Stimulated activated CD8-positive, alpha-beta memory T cell treated with anti-CD3 and anti-CD28 coated beads, Interleukin-15, amount 100 ng/mL, for 1 hour (primary cell): Measurements from ENCODE around the gene SERPINA3.

Source experiments
- DNase-seq: peaks from one replicate; pipeline ENCODE4 v3.0.0-alpha.2; 2020; ENCODE audit warnings: low read depth

Gene SERPINA3

GRCh38 chr14:94613720-94614644, 1.8 kb downstream of the SERPINA3 start:
- DNase-seq, result no peak

DNA sequence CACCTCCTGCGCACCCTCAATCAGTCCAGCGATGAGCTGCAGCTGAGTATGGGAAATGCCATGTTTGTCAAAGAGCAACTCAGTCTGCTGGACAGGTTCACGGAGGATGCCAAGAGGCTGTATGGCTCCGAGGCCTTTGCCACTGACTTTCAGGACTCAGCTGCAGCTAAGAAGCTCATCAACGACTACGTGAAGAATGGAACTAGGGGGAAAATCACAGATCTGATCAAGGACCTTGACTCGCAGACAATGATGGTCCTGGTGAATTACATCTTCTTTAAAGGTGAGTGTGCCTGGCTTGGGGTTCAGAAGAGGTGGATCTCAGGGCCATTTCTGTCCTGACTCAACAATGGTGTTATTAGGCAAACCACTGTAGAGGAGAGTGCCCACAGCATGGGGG, 2.6 kb downstream of the SERPINA3 start:
- DNase-seq, result no peak

GRCh38 chr14:94615254-94615653, 3.1 kb downstream of the SERPINA3 start:
- no peak for DNase-seq

GRCh38 chr14:94615823-94616570, 3.8 kb downstream of the SERPINA3 start:
- DNase-seq, result no peak

GRCh38 chr14:94617366-94617941, 5.3 kb downstream of the SERPINA3 start:
- DNase-seq, result no peak

- no peak for DNase-seq
Measured at GRCh38 chr14:94617988-94618822, 6.0 kb downstream of the SERPINA3 start.

DNA sequence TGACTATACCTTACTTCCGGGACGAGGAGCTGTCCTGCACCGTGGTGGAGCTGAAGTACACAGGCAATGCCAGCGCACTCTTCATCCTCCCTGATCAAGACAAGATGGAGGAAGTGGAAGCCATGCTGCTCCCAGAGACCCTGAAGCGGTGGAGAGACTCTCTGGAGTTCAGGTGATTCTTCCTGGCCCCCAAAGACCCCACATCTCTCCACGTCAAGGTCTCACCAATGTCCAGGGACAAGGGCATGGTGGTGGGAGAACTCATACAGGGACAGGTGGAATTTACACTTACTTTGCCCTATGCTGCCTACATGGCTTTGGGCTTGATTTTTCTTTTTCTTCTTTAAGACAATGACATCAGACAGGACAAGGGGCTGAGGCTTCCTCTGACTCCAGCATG, 7.1 kb downstream of the SERPINA3 start:
- DNase-seq, result no peak

DNA sequence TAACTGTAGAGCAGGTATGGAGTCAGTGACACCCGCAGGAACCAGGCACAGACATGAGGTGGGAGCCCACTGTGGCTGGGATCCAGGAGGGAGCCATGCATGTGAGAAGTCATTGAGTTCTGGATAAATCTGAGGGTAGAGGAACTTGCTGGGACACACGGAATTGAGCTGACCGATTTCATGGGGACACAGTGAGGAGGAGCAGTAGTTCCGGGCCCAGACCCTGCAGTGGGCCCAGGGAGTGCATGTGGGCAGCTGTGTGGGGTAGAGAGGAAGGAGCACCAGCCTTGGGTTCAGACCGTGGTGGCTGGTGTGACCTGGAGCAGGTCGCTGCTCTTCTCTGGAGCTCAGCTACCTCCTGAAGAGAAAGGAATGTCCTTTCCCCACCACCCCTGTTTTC, 8.4 kb downstream of the SERPINA3 start:
- DNase-seq, result no peak

DNA sequence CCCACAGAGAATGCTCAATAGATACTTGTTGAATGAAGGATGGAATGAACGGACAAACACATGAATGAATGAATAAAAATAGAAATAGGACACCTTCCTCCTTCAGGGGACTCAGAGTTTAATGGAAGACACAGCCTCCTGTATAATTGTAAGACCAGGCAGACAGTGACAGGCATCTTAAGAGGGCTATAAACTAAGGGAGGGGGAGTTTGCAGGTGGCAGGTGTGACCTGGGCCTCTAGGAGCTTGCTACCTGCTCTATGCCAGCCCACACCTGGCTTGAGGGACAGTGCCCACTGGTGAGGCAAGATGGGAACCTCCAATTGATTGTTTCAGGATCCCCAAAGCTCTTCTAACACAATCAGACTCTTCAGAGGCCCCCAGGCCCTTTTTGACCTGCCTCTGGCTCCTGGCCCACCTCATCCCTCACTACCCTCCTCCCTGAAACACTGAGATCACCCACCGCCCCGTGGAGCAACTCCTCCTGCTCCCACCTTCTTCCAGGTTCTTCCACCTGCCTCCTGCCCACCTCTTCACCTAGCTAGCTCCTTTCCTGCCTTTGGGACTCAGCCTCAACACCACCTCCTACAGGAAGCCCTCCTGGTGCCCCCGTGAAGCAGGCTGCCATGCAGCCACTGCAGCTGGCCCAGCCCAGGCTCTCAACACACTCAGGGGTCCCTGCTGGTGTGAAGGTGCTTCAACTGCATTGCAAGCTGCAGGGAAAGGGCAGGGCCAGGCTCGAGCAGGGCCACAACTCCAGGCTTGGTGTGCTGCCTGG, 9.4 kb downstream of the SERPINA3 start:
- DNase-seq, result no peak

DNA sequence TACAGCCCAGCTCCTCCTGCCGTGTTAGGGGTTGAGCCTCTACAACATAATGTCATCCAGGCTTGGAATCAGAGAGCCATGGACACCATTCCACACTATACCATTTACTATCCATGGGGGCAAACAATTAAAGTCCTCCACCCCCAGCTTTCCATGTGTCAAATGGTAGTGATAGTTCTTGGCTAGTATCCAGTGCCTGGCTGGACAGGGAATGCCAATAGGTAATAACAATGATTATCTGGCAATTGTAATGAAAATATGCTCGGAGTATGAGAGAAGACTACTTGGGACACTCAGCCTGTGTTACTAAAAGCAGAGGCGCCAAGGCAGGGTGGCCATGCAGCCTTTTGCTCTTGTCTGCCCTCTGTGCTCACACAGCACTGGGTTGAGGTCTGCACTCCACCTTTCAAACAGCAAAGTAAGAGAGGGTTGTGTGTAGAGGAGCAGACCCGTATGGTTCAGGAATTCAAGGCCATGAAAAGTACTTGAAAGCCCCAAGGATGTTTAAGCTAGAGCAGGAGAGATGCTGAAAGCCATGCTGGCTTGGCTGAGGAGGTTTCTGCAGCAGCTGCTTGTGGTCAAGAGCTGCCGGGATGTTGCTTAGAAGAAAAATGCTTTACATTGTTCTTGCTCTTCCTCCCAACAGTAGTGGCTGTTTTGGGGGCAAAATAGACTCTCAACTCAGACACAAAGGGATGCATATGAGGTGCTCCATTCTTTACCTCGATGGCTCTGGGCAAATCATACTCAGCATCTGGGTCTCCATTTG, 10.6 kb downstream of the SERPINA3 start:
- DNase-seq, result no peak

- DNase-seq, result no peak
Measured at GRCh38 chr14:94623422-94623809, 11.2 kb downstream of the SERPINA3 start.

- DNase-seq, result no peak
Measured at GRCh38 chr14:94623856-94624499, 11.8 kb downstream of the SERPINA3 start.

GRCh38 chr14:94624537-94625352, 12.6 kb downstream of the SERPINA3 start:
- DNase-seq, result no peak

- no peak for DNase-seq
Measured at GRCh38 chr14:94625353-94625635, 13.1 kb downstream of the SERPINA3 start.

DNA sequence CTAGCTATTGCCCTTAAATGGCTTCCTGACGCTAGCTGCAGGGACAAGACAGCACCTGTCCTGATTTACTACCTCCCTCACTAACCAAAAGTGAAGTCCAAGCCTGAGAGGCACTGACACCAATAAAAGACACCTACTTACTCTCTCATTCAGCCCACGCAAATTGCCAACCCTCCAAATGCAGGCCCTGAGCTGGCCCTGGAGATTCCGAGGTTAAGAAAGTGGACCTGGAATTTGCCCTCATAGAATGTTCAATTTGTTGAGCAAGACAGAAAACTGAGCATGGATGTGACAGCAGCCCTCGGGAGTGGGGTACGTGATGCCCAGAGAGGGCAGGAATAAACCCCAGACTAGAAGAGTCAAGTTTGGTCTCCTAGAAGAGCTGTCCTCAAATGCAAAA, 16.4 kb downstream of the SERPINA3 start:
- no peak for DNase-seq

GRCh38 chr14:94630396-94630795, 18.2 kb downstream of the SERPINA3 start:
- no peak for DNase-seq

DNA sequence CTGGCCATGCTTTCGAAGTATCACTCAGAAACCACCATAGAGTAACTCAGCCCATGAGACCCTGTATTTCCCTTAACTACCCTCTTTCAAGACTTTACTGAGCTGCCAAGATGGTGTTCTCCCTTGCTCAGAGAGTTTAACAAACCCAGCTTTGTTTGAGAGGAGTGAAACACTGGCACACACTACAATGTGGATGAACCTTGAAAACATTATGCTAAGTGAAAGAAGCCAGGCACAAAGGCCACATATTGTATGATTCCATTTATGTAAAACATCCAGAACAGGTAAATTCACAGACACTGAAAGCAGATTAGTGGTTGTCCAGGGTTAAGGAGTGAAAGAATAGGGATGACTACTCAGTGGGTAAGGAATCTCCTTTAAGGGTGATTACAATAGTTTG, 18.9 kb downstream of the SERPINA3 start:
- DNase-seq, result no peak

DNA sequence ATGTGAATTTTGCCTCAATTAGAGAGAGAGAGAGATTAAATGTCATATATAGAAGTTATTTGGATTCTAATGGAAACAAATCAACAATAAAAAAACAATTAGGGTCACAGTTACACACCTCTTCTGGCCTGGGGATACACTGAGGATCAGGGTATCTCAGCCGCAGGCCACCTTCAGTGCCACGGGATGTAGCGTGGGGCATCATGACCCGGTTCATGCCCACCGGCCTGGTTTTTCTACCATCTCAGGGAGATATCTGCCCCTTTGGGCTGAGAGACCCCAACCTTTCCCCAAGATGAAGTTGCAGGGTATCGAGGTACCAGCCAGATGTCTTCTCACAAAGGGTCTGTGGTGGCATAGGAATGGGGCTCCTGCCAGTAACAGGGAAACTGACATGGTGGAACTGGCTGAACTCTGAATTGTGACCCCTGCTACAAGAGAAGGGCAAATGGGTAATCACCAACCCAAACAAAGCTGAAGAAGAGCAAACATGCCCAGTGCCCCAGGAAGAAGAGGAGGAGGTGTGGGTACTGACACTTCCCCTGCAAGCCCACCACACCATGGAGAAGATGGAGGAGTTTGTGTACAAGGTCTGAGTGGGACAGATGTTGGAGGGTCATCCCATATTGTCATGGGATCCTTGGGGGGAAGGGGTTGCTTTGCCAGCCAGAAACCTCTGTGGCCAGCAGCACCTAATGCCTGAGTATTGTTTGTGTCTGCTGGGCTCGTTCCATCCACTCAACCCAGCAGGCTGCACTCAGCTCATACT, 19.5 kb downstream of the SERPINA3 start:
- DNase-seq, result no peak

DNA sequence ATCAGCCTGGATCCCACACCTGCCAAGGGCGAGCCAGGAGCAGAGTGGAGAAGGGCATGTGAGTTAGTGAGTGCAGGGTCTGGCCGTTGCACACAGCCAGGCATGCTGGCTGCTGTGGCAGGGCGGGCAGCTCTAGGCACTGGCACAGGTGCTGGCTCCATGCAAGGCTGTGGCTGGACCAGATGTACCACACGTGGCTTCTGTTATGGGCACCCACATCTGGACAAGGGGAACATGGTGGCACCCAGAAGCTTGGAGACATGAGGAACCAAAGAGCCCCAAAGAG, 20.1 kb downstream of the SERPINA3 start:
- no peak for DNase-seq
